T-helper 1 cell treated with Interleukin-12 subunit alpha and Interleukin-12 subunit beta and Interleukin-4 antibody, amounts not matched to agents 30 ng/mL and 1 ng/mL, for 36 hours (primary cell): ENCODE measurements around the gene P2RX5. TPM values are rescaled to one million over a fixed set of nuclear protein-coding genes. Genes with fewer than 3 reads are reported as not detected.

ENCODE experiments used
- intact Hi-C: fragments of 100-400 bp; cut with micrococcal nuclease; formaldehyde crosslinking; loops from one replicate; pipeline ENCODE4 v1.15.1; 2024
- total RNA-seq: library from RNA; stranded (reverse); gene quantifications from 2 replicates; pipeline ENCODE4 v1.2.3, GENCODE V29; 2022

P2RX5 gene
- total RNA-seq, 1 donor from 2014 or later, result 216 TPM

- intact Hi-C loops, result loop anchor here (10.0 kb wide), 1 partner anchor 305 kb away; the partner anchor contains the start of gene ATP2A3
These were observed 36.3 kb downstream of the P2RX5 start for GRCh38 chr17:3659541-3660111.

DNA sequence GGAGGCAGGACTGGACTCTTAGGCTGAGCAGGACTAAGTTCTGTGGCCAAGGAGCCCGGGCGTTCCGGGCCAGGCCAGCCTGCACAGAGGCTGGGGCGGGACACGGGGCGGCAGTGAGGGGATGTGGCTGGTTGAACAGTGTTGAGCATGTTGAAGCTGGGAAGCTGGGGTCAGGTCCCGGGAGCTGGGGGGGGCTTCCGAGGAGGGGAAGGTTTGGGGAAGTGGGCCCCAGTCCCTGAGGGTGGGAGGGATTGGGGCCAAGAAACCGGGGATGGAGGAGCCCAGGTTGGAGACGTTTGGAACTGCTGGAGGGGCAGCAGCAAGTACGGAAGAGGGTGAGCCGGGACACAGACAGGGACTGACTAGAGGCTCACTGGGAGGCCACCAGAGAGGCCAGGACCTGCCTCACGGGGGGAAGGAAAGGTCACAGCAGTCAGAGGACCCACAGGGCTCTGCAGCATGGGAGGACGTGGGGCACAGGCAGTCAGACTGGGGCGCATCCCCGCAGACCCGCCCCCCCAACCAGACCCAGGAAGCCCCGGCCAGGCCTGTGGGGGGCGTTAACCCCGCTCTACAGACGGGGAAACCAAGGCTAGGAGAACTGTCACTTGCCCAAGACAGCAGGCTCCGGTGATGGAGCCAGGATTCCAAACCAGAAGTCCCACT is 37.0 kb downstream of the P2RX5 start:
- intact Hi-C loops, result no loop called here

DNA sequence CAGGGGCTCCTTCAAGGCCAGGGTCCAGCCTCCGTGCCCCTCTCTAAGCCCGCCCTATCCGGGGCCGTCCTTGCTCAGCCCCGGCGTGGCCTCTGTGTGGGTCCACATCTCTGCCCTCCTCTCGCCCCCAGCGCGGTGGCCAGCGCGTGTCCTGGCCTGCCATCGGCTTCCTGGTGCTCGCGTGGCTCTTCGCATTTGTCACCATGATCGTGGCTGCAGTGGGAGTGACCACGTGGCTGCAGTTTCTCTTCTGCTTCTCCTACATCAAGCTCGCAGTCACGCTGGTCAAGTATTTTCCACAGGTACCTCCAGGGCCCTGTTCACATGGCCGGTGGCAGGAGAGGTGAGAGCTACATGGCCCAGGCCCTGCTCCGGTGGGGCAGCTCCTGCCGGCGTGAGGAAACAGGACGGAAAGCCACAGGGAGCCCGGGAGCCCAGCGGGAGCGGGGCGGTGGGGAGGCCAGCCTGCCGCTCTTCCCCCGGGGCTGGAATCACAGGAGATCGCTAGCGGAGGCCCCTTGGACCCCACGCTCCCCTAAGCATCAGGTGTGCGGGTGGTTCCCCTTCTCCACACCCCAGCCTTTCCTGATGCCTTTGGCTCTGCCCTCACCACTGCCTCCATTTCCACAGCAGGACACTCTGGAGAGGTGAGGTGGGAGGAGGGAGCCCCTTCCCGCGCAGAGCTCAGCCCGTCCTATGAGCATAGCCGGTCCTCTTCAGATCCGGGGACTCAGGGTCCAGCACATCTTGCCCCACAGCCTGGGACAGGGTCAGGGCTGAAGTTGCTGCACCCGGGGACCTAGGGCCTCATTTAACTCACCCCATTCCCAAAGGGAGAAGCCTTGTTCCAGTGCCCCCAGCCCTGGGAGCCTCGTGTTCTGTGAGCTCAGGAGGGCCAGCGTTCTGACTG is 37.8 kb downstream of the P2RX5 start:
- intact Hi-C loops, result no loop called here

- intact Hi-C loops, result no loop called here
These were observed 38.4 kb downstream of the P2RX5 start for GRCh38 chr17:3657588-3657869.

DNA sequence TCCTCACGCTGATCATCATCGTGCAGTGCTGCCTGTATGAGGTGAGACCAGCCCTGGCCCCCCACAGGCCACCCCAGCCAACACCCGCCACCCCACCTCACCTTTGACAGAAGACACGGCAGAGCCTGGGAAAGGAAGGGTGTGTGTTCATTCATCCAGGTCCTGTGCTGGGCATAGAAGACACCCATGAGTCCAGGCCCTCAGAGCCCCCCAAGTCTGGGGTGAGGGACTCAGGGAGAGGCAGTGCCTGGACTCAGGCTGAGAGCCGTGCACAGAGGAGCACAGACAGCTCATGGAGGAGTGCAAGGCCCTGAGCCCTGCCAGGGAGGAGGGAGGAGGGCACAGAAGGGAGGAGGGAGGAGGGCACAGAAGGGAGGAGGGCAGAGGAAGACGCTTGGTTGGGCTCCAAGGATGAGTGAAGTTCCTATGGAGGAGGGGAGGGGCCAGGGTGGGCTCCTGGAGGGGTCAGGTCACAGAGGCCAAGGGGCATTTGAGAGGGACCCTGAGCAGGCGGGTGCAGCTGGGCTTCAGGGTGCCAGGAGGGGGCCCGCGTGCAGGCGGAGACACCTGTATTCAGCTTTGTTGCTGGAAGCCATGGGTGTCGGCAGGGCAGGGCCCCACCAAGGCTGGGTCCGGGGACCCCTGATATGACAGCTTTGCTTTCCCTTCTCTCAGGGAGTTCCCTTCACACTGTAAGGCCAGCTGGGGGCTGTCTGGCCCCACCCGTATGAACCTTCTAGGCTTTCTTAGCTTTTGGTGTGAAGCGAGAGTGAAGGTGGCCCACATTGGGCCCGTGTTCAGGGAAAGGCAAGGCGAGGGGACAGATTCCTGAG is 39.0 kb downstream of the P2RX5 start:
- intact Hi-C loops, result no loop called here

GRCh38 chr17:3656353-3656752 is 39.6 kb downstream of the P2RX5 start:
- intact Hi-C loops, result no loop called here

DNA sequence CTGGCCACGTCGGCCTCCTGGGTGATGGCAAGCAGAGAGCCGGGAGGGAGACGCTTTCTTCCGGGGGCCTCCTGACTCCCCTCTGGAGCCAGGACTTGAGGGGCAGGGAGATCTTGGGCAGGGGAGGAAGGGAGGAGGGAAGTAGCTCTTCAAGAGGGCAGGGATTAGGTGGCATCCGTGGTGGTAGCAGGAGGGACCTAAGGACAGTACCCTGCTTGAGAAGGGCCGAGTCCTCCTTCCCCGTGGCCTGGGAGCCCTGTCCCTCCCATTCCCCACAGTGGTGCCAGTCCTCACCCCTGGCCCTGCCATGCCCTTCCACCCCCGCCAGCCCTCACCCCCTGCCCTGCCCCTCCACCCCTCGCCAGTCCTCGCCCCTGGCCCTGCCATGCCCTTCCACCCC is 40.2 kb downstream of the P2RX5 start:
- intact Hi-C loops, result no loop called here

DNA sequence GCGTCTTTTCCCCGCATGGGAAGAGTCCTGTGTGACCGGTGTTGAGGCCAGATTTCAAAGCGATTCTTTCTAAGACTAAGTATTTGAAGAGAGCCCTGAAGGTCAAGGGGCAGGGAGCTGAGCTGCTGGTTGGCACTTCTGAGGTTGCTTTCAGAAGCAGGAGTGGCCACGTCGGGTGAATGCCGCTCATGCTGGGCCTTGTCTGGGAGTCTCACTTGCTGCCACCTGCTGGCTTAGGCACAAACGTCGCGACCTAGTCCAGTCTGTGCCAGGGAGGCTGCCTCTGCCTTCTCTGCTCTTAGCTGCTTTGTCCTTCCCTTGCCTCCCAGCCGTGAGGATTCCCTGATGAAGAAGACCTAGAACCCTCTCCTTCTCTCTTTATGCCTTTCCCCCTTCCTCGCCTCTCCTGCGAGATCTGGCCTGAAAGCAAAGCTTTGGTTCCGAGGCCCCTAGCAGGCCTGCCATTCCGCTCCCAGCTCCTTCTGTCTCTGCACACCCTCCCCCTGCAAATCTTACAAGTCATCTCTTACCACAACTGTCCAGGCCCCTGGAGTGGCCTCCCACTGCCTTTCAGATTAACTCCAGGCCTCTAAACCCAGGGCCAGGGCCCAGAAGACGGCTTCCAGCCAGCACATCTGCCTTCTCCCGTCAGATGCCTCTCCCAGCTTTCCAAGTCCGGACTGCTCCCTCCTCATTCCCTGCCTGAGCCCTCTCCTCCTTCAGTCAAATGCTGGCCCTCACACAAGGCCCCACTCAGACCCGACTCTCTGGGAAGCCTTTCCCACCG is 48.0 kb downstream of the P2RX5 start:
- intact Hi-C loops, result loop anchor here (1.0 kb wide), 1 partner anchor 46 kb away; no protein-coding TSS in a partner anchor

DNA sequence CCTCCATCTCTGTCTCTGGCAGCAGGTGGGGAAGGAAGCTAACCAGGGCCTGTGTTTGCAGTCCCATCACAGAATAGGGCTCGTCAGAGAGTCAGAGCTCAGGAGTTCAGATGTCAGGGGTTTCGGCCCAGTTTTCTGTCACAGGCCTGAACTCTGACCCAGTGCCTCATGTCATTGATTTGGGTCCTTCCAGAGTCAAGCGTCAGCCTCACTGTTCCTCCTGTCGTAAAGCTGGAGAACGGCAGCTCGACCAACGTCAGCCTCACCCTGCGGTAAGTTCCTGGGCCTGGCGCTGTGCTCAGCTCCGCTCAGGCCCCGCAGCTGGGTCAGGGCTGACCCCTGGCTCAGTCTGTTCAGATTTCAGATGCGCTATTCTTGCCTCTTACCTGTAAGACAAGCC is 48.7 kb downstream of the P2RX5 start:
- intact Hi-C loops, result loop anchor here (1.0 kb wide), 1 partner anchor 45 kb away; no protein-coding TSS in a partner anchor

GRCh38 chr17:3645310-3645709 is 50.6 kb downstream of the P2RX5 start:
- intact Hi-C loops, result no loop called here

- intact Hi-C loops, result no loop called here
These were observed 52.0 kb downstream of the P2RX5 start for GRCh38 chr17:3643889-3644349.

GRCh38 chr17:3641717-3642486 is 54.1 kb downstream of the P2RX5 start:
- intact Hi-C loops, result no loop called here

- intact Hi-C loops, result no loop called here
These were observed 54.9 kb downstream of the P2RX5 start for GRCh38 chr17:3641014-3641413.

- intact Hi-C loops, result loop anchor here (1.0 to 10.0 kb wide), 3 partner anchors 28 to 1155 kb away; partner anchors contain the start of genes EMC6, PSMB6 and TAX1BP3
These were observed 55.9 kb downstream of the P2RX5 start for GRCh38 chr17:3639981-3640596.

DNA sequence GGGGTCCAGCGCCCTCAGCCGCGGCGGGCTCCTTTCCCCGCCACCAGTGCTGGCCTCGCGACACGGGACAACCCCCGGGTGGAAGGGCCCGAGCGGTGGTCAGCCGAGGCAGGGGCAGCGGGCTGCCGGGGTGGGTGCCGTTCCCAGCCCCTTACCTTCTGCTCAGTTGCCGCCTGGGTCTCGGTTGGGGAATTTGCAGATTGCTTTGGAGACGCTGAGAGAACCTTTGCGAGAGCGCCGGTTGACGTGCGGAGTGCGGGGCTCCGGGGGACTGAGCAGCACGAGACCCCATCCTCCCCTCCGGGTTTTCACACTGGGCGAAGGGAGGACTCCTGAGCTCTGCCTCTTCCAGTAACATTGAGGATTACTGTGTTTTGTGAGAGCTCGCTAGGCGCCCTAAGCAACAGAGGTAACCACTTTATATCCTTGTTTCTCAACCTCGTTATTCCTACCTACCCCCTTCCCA is 59.0 kb downstream of the P2RX5 start:
- intact Hi-C loops, result loop anchor here (1.0 to 10.0 kb wide), 5 partner anchors 31 to 1158 kb away; partner anchors contain the start of genes CAMKK1, EMC6, NCBP3 and PSMB6

- intact Hi-C loops, result loop anchor here (1.0 to 10.0 kb wide), 5 partner anchors 32 to 1158 kb away; partner anchors contain the start of genes CAMKK1, EMC6, NCBP3 and PSMB6
These were observed 59.6 kb downstream of the P2RX5 start, which contains the start of the genes CTNS and SHPK for GRCh38 chr17:3636154-3636907. Gene CTNS (plus strand): TSS chr17:3636760. CDS start chr17:3640207, 3,447 bp downstream. Gene SHPK (minus strand): TSS chr17:3636250. CDS start chr17:3636219, 31 bp downstream.

DNA sequence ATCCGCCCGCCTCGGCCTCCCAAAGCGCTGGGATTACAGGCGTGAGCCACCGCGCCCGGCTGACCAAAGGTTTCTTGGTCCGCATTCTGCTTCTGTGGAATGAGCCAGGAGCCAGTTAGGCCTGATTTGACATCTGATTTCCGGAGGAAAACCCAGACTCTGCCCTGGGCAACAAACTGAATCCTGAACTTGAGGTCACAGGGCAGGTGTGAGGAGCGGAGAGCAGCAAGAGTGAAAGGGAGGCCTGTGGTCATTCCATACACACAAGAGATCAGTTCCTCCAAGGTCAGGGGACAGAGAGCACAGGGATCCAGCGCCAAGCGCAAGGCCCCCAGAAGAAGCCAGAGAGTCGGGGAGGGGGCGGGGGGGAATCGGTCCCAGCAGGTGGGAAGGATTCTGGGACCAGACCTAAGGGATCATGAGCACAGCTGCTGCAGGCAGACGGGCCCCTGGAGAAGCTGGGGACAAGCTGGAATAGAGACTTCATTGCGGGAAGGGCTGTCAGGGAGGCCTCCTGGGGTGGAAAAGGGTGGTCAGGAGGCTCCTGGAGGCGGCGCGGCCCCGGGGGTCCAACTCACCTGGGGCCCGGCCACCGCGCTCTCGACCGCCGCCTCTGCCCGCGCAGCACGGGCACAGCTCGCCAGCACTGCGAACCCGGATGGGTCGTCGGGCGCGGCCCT is 60.3 kb downstream of the P2RX5 start:
- intact Hi-C loops, result loop anchor here (1.0 to 10.0 kb wide), 5 partner anchors 33 to 1159 kb away; partner anchors contain the start of genes CAMKK1, EMC6, NCBP3 and PSMB6
